Measurements from ENCODE around the gene MCTP2. TPM values are rescaled to one million over a fixed set of nuclear protein-coding genes. Genes with fewer than 3 reads are reported as not detected.

Gene MCTP2
- total and polyA plus RNA-seq, 9 donors: 0.33 to 1.7 (median 0.61) TPM

DNA sequence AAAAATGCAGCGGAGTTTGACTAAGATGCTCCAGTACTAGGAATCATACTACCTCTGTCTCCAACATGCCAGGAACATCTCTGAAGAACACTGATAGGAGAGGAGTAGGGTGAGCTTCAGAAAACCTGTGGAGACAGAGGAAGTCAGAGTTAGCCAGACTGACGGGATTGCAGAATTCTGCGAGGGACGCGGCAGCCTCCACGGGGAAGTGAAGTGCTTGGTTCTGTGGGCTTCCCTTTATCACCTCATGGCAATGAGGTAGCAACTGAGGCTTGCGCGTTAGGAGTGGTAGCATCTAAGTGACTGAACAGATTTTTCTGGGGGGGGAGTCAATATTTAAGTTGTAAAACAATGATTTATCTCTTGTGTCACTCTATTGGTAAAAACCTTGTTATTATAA, 226.3 kb downstream of the MCTP2 start:
- H3K27ac ChIP-seq (ENCODE audit: low read length): no peak overlapping the region
- DNase-seq: no peak
- H3K4me3 ChIP-seq (ENCODE audit: low read length): no peak overlapping the region
- H3K4me1 ChIP-seq (ENCODE audit: control insufficient read depth, insufficient read depth, low read length): no peaks in the 10 kb centered on the region
- H3K27me3 ChIP-seq (ENCODE audit: control insufficient read depth, insufficient read depth, low read length): no peaks in the 10 kb centered on the region
- no peaks in the 10 kb centered on the region for H3K9me3 ChIP-seq (replicated peaks; ENCODE audit: control insufficient read depth, low read depth, low read length)
- 100% methylated on average over 4 of the region's 8 CpGs for WGBS (ENCODE audit: insufficient coverage)
- no peaks in the 10 kb centered on the region for H3K36me3 ChIP-seq (ENCODE audit: control insufficient read depth, insufficient read depth, low read length)

GRCh38 chr15:94460624-94461023, 229.3 kb downstream of the MCTP2 start:
- Histone ChIP-seq H3K27ac (ENCODE audit: low read length) (no peak overlapping the region), H3K4me1 (ENCODE audit: control insufficient read depth, insufficient read depth, low read length) (no peaks in the 10 kb centered on the region), H3K4me3 (ENCODE audit: low read length) (no peak overlapping the region), H3K9me3 (replicated peaks; ENCODE audit: control insufficient read depth, low read depth, low read length) (no peaks in the 10 kb centered on the region), H3K27me3 (ENCODE audit: control insufficient read depth, insufficient read depth, low read length) (no peaks in the 10 kb centered on the region), H3K36me3 (ENCODE audit: control insufficient read depth, insufficient read depth, low read length) (no peaks in the 10 kb centered on the region)
- WGBS (ENCODE audit: insufficient coverage): no CpG with 5 or more reads among the region's 1 CpG
- no peak for DNase-seq

DNA sequence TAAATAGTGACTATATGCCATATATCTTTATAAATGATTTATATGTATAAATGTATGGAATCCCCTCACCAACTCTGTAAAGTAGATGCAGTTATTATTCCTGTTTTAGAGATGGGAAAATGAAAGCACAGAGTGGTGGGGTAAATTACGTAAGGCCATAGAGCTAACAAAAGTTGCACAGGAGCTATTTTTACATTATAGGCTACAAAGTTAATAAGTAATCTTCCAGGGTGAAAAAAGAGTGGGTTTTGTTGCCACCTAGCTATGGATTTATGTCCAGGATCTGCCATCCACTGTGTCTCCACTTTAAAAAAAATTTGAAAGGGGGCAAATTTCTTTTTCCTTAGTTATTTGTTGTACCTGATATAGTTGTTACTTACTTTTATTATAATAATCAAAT, 235.7 kb downstream of the MCTP2 start:
- WGBS (ENCODE audit: insufficient coverage): no CpG with 5 or more reads among the region's 1 CpG
- Histone ChIP-seq H3K36me3 (ENCODE audit: control insufficient read depth, insufficient read depth, low read length) (no peaks in the 10 kb centered on the region), H3K4me3 (ENCODE audit: low read length) (no peak overlapping the region), H3K4me1 (ENCODE audit: control insufficient read depth, insufficient read depth, low read length) (no peaks in the 10 kb centered on the region), H3K9me3 (replicated peaks; ENCODE audit: control insufficient read depth, low read depth, low read length) (no peaks in the 10 kb centered on the region), H3K27me3 (ENCODE audit: control insufficient read depth, insufficient read depth, low read length) (no peaks in the 10 kb centered on the region), H3K27ac (ENCODE audit: low read length) (no peak overlapping the region)
- no peak for DNase-seq

- H3K36me3 ChIP-seq (ENCODE audit: control insufficient read depth, insufficient read depth, low read length): no peaks in the 10 kb centered on the region
These were observed 239.1 kb downstream of the MCTP2 start for GRCh38 chr15:94470492-94470891.

DNA sequence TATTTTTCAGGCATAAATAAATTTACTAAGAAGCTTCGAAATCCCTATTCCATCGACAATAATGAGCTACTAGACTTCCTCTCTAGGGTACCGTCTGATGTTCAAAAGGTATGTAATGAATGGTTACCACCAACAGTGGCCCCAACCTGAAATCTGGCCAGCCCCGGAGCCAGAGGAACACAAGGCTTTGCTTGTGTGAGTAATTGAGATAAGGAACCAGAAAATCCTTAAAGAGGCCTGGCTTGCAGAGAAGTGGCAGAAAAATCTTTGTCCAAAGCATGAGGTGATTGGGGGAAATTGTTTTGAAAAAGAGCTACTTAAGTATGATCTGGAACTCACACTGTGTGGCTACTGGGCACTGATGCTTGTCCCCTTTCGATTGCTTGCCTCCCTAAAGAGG, 245.3 kb downstream of the MCTP2 start:
- Histone ChIP-seq H3K27ac (ENCODE audit: low read length) (no peak overlapping the region), H3K36me3 (ENCODE audit: control insufficient read depth, insufficient read depth, low read length) (no peaks in the 10 kb centered on the region), H3K4me3 (ENCODE audit: low read length) (no peak overlapping the region), H3K4me1 (ENCODE audit: control insufficient read depth, insufficient read depth, low read length) (no peaks in the 10 kb centered on the region), H3K9me3 (replicated peaks; ENCODE audit: control insufficient read depth, low read depth, low read length) (no peaks in the 10 kb centered on the region), H3K27me3 (ENCODE audit: control insufficient read depth, insufficient read depth, low read length) (peaks cover 5% of the 10 kb centered on the region)
- DNase-seq: no peak
- 17% methylated on average over 1 of the region's 5 CpGs for WGBS (ENCODE audit: insufficient coverage)

More at GRCh38 chr15:94470492-94470891, 239.1 kb downstream of the MCTP2 start:
- H3K9me3 ChIP-seq (replicated peaks; ENCODE audit: control insufficient read depth, low read depth, low read length): no peaks in the 10 kb centered on the region
- no peaks in the 10 kb centered on the region for H3K4me1 ChIP-seq (ENCODE audit: control insufficient read depth, insufficient read depth, low read length)
- no peaks in the 10 kb centered on the region for H3K27me3 ChIP-seq (ENCODE audit: control insufficient read depth, insufficient read depth, low read length)
- no peak for DNase-seq
- WGBS (ENCODE audit: insufficient coverage): 100% methylated on average over 1 of the region's 2 CpGs
- no peak overlapping the region for H3K27ac ChIP-seq (ENCODE audit: low read length)
- no peak overlapping the region for H3K4me3 ChIP-seq (ENCODE audit: low read length)

GRCh38 chr15:94477913-94478553, 246.7 kb downstream of the MCTP2 start:
- WGBS (ENCODE audit: insufficient coverage): 79% methylated on average over 2 of the region's 7 CpGs
- no peaks in the 10 kb centered on the region for H3K9me3 ChIP-seq (replicated peaks; ENCODE audit: control insufficient read depth, low read depth, low read length)
- H3K27ac ChIP-seq (ENCODE audit: low read length): no peak overlapping the region
- H3K27me3 ChIP-seq (ENCODE audit: control insufficient read depth, insufficient read depth, low read length): peaks cover 5% of the 10 kb centered on the region
- no peaks in the 10 kb centered on the region for H3K36me3 ChIP-seq (ENCODE audit: control insufficient read depth, insufficient read depth, low read length)
- H3K4me3 ChIP-seq (ENCODE audit: low read length): no peak overlapping the region
- DNase-seq: no peak
- no peaks in the 10 kb centered on the region for H3K4me1 ChIP-seq (ENCODE audit: control insufficient read depth, insufficient read depth, low read length)

DNA sequence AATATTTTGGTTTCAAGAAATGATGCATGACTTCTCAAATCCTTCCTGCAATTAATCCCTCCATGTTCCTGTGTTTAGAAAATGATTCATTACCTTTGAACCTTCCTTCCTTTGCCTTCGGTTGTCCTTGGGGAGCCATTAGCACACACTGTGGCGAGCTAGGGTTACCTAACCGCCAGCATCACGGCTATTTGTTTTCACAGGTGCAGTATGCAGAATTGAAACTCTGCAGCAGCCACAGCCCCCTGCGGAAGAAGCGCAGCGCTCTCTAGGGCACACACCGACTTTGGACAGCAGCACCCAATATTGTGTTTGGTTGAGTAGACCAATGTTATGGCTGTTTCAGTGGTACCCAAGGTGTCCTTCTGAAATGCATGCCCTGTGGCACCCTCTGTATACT, 247.4 kb downstream of the MCTP2 start:
- 6% methylated on average over 4 of the region's 8 CpGs for WGBS (ENCODE audit: insufficient coverage)
- Histone ChIP-seq H3K9me3 (replicated peaks; ENCODE audit: control insufficient read depth, low read depth, low read length) (no peaks in the 10 kb centered on the region), H3K27ac (ENCODE audit: low read length) (no peak overlapping the region), H3K36me3 (ENCODE audit: control insufficient read depth, insufficient read depth, low read length) (no peaks in the 10 kb centered on the region), H3K4me1 (ENCODE audit: control insufficient read depth, insufficient read depth, low read length) (no peaks in the 10 kb centered on the region), H3K27me3 (ENCODE audit: control insufficient read depth, insufficient read depth, low read length) (peaks cover 5% of the 10 kb centered on the region), H3K4me3 (ENCODE audit: low read length) (no peak overlapping the region)
- no peak for DNase-seq

GRCh38 chr15:94480289-94480834, 249.0 kb downstream of the MCTP2 start:
- H3K4me1 ChIP-seq (ENCODE audit: control insufficient read depth, insufficient read depth, low read length): no peaks in the 10 kb centered on the region
- no peak overlapping the region for H3K4me3 ChIP-seq (ENCODE audit: low read length)
- peaks cover 5% of the 10 kb centered on the region for H3K27me3 ChIP-seq (ENCODE audit: control insufficient read depth, insufficient read depth, low read length)
- no peak overlapping the region for H3K27ac ChIP-seq (ENCODE audit: low read length)
- no peaks in the 10 kb centered on the region for H3K36me3 ChIP-seq (ENCODE audit: control insufficient read depth, insufficient read depth, low read length)
- no CpG with 5 or more reads among the region's 4 CpGs for WGBS (ENCODE audit: insufficient coverage)
- no peaks in the 10 kb centered on the region for H3K9me3 ChIP-seq (replicated peaks; ENCODE audit: control insufficient read depth, low read depth, low read length)
- no peak for DNase-seq

- WGBS (ENCODE audit: insufficient coverage): 90% methylated on average over 2 of the region's 3 CpGs
These were observed 253.9 kb downstream of the MCTP2 start for GRCh38 chr15:94485148-94485719.

DNA sequence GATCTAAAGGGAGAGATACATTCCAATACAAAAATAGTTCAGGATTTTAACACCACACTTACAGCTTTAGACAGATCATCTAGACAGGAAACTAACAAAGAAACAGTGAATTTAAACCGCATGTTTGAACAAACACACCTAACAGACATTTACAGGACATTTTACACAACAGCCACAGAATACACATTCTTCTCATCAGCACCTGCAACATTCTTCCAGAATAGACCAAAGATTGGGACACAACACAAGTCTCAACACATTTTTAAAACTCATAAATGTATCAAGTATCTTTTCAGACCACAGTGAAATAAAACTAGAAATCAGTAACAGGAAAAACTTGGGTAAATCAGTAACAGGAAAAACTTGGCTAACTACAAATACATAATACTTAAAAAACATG, 256.3 kb downstream of the MCTP2 start:
- no peaks in the 10 kb centered on the region for H3K4me1 ChIP-seq (ENCODE audit: control insufficient read depth, insufficient read depth, low read length)
- 33% methylated on average over 1 of the region's 1 CpG for WGBS (ENCODE audit: insufficient coverage)
- no peak for DNase-seq
- no peaks in the 10 kb centered on the region for H3K9me3 ChIP-seq (replicated peaks; ENCODE audit: control insufficient read depth, low read depth, low read length)
- no peaks in the 10 kb centered on the region for H3K36me3 ChIP-seq (ENCODE audit: control insufficient read depth, insufficient read depth, low read length)
- no peaks in the 10 kb centered on the region for H3K27me3 ChIP-seq (ENCODE audit: control insufficient read depth, insufficient read depth, low read length)
- no peak overlapping the region for H3K4me3 ChIP-seq (ENCODE audit: low read length)
- H3K27ac ChIP-seq (ENCODE audit: low read length): no peak overlapping the region

More at GRCh38 chr15:94485148-94485719, 253.9 kb downstream of the MCTP2 start:
- no peaks in the 10 kb centered on the region for H3K4me1 ChIP-seq (ENCODE audit: control insufficient read depth, insufficient read depth, low read length)
- DNase-seq: no peak
- no peaks in the 10 kb centered on the region for H3K9me3 ChIP-seq (replicated peaks; ENCODE audit: control insufficient read depth, low read depth, low read length)
- no peaks in the 10 kb centered on the region for H3K36me3 ChIP-seq (ENCODE audit: control insufficient read depth, insufficient read depth, low read length)
- no peak overlapping the region for H3K4me3 ChIP-seq (ENCODE audit: low read length)
- H3K27ac ChIP-seq (ENCODE audit: low read length): no peak overlapping the region
- no peaks in the 10 kb centered on the region for H3K27me3 ChIP-seq (ENCODE audit: control insufficient read depth, insufficient read depth, low read length)

Measured in muscle of leg (tissue), 11 donors.